K562 (cell line): ENCODE measurements around the gene KLHL18. TPM values are rescaled to one million over a fixed set of nuclear protein-coding genes. Genes with fewer than 3 reads are reported as not detected.

Experiments used
- CBFA2T3 ChIP-seq: fragments of 450-650 bp; IDR thresholded peaks from 2 replicates; pipeline ENCODE4 v1.6.1; 2017
- CREB5 ChIP-seq: fragments of 250-450 bp; sonication (Bioruptor Pico); IDR thresholded peaks from 2 replicates; pipeline ENCODE4 v1.5.0; 2020; ENCODE audit warnings: mild to moderate bottlenecking
- DPF2 ChIP-seq: fragments of 450-650 bp; IDR thresholded peaks from 2 replicates; pipeline ENCODE4 v1.6.1; 2016
- FOXA3 ChIP-seq, 2 experiments: fragments of 450-650 bp in 1 of 2; sonication (generic) in 1 of 2; formaldehyde crosslinking; IDR thresholded peaks in 1 of 2; conservative IDR thresholded peaks in 1 of 2; 2 replicates each; pipeline versions ENCODE4 v1.4.0 to v1.8.0; 2020 to 2022; ENCODE audit warnings: mild to moderate bottlenecking in 2 of 2, missing genetic modification reagents in 1 of 2
- GMEB1 ChIP-seq: fragments of 250-450 bp; sonication (Bioruptor Pico); IDR thresholded peaks from 2 replicates; pipeline ENCODE4 v1.4.0; 2020; ENCODE audit warnings: mild to moderate bottlenecking
- KDM5B ChIP-seq: fragments of 200-600 bp; sonication (generic); IDR thresholded peaks from 2 replicates; pipeline ENCODE4 v1.6.1; 2012; ENCODE audit warnings: low read depth, mild to moderate bottlenecking, moderate library complexity, low read length, control low read depth, inconsistent platforms; ENCODE audit not compliant: insufficient replicate concordance
- KLF6 ChIP-seq: fragments of 250-450 bp; sonication (Bioruptor Pico); IDR thresholded peaks from 2 replicates; pipeline ENCODE4 v1.4.0; 2020; ENCODE audit warnings: mild to moderate bottlenecking, moderate library complexity, borderline replicate concordance
- MAX ChIP-seq: sonication (generic); formaldehyde crosslinking; IDR thresholded peaks from 2 replicates; pipeline ENCODE4 v1.9.0; 2022; ENCODE audit warnings: mild to moderate bottlenecking, missing genetic modification reagents
- NCOA6 ChIP-seq: fragments of 450-650 bp; IDR thresholded peaks from 2 replicates; pipeline ENCODE4 v1.6.1; 2017; ENCODE audit warnings: mild to moderate bottlenecking
- NELFE ChIP-seq: IDR thresholded peaks from 2 replicates; pipeline ENCODE4 v1.6.1; 2011; ENCODE audit warnings: mild to moderate bottlenecking; ENCODE audit not compliant: insufficient read depth, insufficient read length
- POLR2G ChIP-seq: fragments of 200-400 bp; formaldehyde crosslinking; IDR thresholded peaks from 2 replicates; pipeline ENCODE4 v1.6.1; 2017; ENCODE audit warnings: low read depth, mild to moderate bottlenecking, antibody characterized with exemption, low read length, moderate library complexity
- SETDB1 ChIP-seq: IDR thresholded peaks from one replicate; pipeline ENCODE4 v1.6.1; 2012; ENCODE audit warnings: low read length, control low read depth, inconsistent platforms
- ZBTB8A ChIP-seq: fragments of 450-650 bp; IDR thresholded peaks from 2 replicates; pipeline ENCODE4 v1.6.1; 2018; ENCODE audit warnings: mild to moderate bottlenecking, moderate library complexity; ENCODE audit not compliant: partially characterized antibody
- ZFP30 ChIP-seq: fragments of 250-450 bp; sonication (Bioruptor Pico); IDR thresholded peaks from 2 replicates; pipeline ENCODE4 v1.8.0; 2022; ENCODE audit warnings: moderate library complexity, mild to moderate bottlenecking, inconsistent platforms, borderline replicate concordance
- ZNF124 ChIP-seq: sonication (generic); formaldehyde crosslinking; IDR thresholded peaks from 2 replicates; pipeline ENCODE4 v1.8.1; 2022; ENCODE audit warnings: missing genetic modification reagents
- ZNF253 ChIP-seq: fragments of 250-450 bp; sonication (Bioruptor Pico); conservative IDR thresholded peaks from 2 replicates; pipeline ENCODE4 v1.6.1; 2021; ENCODE audit warnings: mild to moderate bottlenecking
- ZNF274 ChIP-seq: IDR thresholded peaks from 2 replicates; pipeline ENCODE4 v1.6.1; 2011; ENCODE audit warnings: low read depth, mild to moderate bottlenecking, low read length, moderate library complexity, borderline replicate concordance
- ZNF551 ChIP-seq: fragments of 250-450 bp; sonication (Bioruptor Pico); IDR thresholded peaks from 2 replicates; pipeline ENCODE4 v1.5.0; 2021; ENCODE audit warnings: mild to moderate bottlenecking, moderate library complexity
- ZNF583 ChIP-seq: fragments of 250-450 bp; sonication (Bioruptor Pico); IDR thresholded peaks from 2 replicates; pipeline ENCODE4 v1.4.0; 2020
- ZNF79 ChIP-seq: fragments of 250-450 bp; sonication (Bioruptor Pico); IDR thresholded peaks from 2 replicates; pipeline ENCODE4 v1.4.0; 2020; ENCODE audit warnings: low read depth, mild to moderate bottlenecking, moderate library complexity
- polyA plus RNA-seq, 8 experiments: library from polyadenylated mRNA; depleted of rRNA in 4 of 8; stranded (reverse) in 5 of 8; unstranded in 3 of 8; fragments of >200 nt; fragmentation: Nextera tagmentation in 2 of 8; fragmentation: Illumina TruSeq in 1 of 8; extraction: Ambion mirVana in 2 of 8; extraction: Trizol in 1 of 8; gene quantifications; 2 replicates each; pipeline versions ENCODE4 v1.2.1 to v1.2.3, GENCODE V29; 2011 to 2014; ENCODE audit warnings: inconsistent platforms in 1 of 8, missing spikeins in 1 of 8
- total RNA-seq, 7 experiments: library from RNA; depleted of rRNA in 6 of 7; stranded (reverse); fragments of >200 nt in 6 of 7; fragmentation: Illumina TruSeq in 2 of 7; extraction: Trizol in 2 of 7; gene quantifications; 2 replicates each; pipeline versions ENCODE4 v1.2.1 to v1.2.3, GENCODE V29; 2011 to 2021; ENCODE audit warnings: low replicate concordance in 1 of 7
- TF ChIP-seq, protein P1 (sequence below): sonication (generic); IDR thresholded peaks from 2 replicates; pipeline ENCODE4 v1.6.1; 2016
- TF ChIP-seq, protein P2 (sequence below): fragments of 150-350 bp; IDR thresholded peaks from 2 replicates; pipeline ENCODE4 v1.6.1; 2014; ENCODE audit warnings: low read depth, mild to moderate bottlenecking, low read length, borderline replicate concordance

Gene KLHL18
- total and polyA plus RNA-seq, 9 of the 15 experiments (the other 6 are each of a cell fraction or from before 2014, with no cell fraction given), result 26.7 to 97.5 (median 48.7) TPM

DNA sequence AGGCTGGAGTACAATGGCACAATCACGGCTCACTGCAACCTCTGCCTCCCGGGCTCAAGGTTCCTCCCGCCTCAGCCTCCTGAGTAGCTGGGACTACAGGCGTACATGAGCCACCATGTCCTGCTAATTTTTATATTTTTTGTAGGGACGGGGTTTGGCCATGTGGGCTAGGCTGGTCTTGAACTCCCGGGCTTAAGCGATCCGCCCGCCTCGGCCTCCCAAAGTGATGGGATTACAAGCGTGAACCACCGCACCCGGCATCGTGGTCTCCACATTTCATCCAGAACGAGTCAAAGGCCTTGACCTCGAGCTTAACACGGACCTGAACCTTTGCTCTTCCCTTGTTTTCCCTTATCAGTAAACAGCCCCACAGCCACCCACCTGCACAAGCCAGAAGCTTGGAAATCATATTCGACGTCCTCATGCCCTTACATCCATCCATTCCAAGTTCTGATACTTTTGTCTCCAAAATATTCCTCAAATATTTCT is 96.7 kb downstream of the KLHL18 start (continued):
- peak; percentile 62 for TF ChIP-seq MAX (CRISPR knock-in tag)
- no peak for TF ChIP-seq ZNF253 (CRISPR knock-in tag)
- TF ChIP-seq CREB5 (CRISPR knock-in tag), result no peak
- TF ChIP-seq ZBTB8A, result no peak
- no peak for TF ChIP-seq ZFP30
- no peak for TF ChIP-seq DPF2
- peak in 1 of 2 experiments; percentile 5; a peak in 1 of 4 replicates for TF ChIP-seq FOXA3 (CRISPR knock-in tag; conservative IDR thresholded peaks at IDR 0.05 in 1 of 2, IDR thresholded peaks at IDR 0.05 in 1 of 2)
- TF ChIP-seq ZNF79, result no peak
- TF ChIP-seq ZNF551 (CRISPR knock-in tag), result no peak
- TF ChIP-seq KLF6 (CRISPR knock-in tag), result 0 out of 2 replicates have a peak, but pooled peaks have one; percentile 7
- no peak for TF ChIP-seq ZNF583 (CRISPR knock-in tag)
- TF ChIP-seq KDM5B, result no peak
- TF ChIP-seq ZNF124 (CRISPR knock-in tag), result no peak
- no peak for TF ChIP-seq NCOA6
- TF ChIP-seq CBFA2T3, result 0 out of 2 replicates have a peak, but pooled peaks have one; percentile 25
- TF ChIP-seq, protein P1, sequence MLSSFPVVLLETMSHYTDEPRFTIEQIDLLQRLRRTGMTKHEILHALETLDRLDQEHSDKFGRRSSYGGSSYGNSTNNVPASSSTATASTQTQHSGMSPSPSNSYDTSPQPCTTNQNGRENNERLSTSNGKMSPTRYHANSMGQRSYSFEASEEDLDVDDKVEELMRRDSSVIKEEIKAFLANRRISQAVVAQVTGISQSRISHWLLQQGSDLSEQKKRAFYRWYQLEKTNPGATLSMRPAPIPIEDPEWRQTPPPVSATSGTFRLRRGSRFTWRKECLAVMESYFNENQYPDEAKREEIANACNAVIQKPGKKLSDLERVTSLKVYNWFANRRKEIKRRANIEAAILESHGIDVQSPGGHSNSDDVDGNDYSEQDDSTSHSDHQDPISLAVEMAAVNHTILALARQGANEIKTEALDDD, result no peak
- TF ChIP-seq ZNF274, result no peak
- peak; percentile 41; the same call in 1 of the 2 replicates for TF ChIP-seq POLR2G
- TF ChIP-seq, protein P2, sequence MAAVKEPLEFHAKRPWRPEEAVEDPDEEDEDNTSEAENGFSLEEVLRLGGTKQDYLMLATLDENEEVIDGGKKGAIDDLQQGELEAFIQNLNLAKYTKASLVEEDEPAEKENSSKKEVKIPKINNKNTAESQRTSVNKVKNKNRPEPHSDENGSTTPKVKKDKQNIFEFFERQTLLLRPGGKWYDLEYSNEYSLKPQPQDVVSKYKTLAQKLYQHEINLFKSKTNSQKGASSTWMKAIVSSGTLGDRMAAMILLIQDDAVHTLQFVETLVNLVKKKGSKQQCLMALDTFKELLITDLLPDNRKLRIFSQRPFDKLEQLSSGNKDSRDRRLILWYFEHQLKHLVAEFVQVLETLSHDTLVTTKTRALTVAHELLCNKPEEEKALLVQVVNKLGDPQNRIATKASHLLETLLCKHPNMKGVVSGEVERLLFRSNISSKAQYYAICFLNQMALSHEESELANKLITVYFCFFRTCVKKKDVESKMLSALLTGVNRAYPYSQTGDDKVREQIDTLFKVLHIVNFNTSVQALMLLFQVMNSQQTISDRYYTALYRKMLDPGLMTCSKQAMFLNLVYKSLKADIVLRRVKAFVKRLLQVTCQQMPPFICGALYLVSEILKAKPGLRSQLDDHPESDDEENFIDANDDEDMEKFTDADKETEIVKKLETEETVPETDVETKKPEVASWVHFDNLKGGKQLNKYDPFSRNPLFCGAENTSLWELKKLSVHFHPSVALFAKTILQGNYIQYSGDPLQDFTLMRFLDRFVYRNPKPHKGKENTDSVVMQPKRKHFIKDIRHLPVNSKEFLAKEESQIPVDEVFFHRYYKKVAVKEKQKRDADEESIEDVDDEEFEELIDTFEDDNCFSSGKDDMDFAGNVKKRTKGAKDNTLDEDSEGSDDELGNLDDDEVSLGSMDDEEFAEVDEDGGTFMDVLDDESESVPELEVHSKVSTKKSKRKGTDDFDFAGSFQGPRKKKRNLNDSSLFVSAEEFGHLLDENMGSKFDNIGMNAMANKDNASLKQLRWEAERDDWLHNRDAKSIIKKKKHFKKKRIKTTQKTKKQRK, result no peak
- no peak for TF ChIP-seq GMEB1 (CRISPR knock-in tag)
- TF ChIP-seq SETDB1, result no peak
- TF ChIP-seq NELFE, result no peak
